K562 (cell line): ENCODE measurements around the gene BLVRA. TPM values are rescaled to one million over a fixed set of nuclear protein-coding genes. Genes with fewer than 3 reads are reported as not detected.
A peak's percentile ranks its signal among the peaks of the same experiment; 100 is the strongest.

ENCODE experiments used
- ARID1B ChIP-seq: fragments of 450-650 bp; IDR thresholded peaks from 2 replicates; pipeline ENCODE4 v1.6.1; 2016; ENCODE audit warnings: antibody characterized with exemption, mild to moderate bottlenecking, inconsistent platforms
- BRD4 ChIP-seq: fragments of 200-600 bp; sonication (generic); IDR thresholded peaks from 2 replicates; pipeline ENCODE4 v1.6.1; 2017; ENCODE audit warnings: inconsistent platforms
- CBFA2T3 ChIP-seq: fragments of 450-650 bp; IDR thresholded peaks from 2 replicates; pipeline ENCODE4 v1.6.1; 2017
- CCAR2 ChIP-seq: fragments of 200-400 bp; formaldehyde crosslinking; IDR thresholded peaks from 2 replicates; pipeline ENCODE4 v1.6.1; 2017; ENCODE audit warnings: mild to moderate bottlenecking, low read depth, low read length
- CREB3 ChIP-seq: fragments of 450-650 bp; conservative IDR thresholded peaks from 2 replicates; pipeline ENCODE4 v1.6.1; 2016; ENCODE audit warnings: missing genetic modification characterization, low read depth, mild to moderate bottlenecking, missing compliant biosample characterization, moderate library complexity
- FUS ChIP-seq: fragments of 200-400 bp; formaldehyde crosslinking; optimal IDR thresholded peaks from 2 replicates; pipeline ENCODE3; 2017; ENCODE audit warnings: low read depth, low read length
- GTF2F1 ChIP-seq: IDR thresholded peaks from 2 replicates; pipeline ENCODE4 v1.6.1; 2011; ENCODE audit warnings: low read depth, low read length, improper control_type of control experiment
- HIVEP1 ChIP-seq: fragments of 250-450 bp; sonication (Bioruptor Pico); IDR thresholded peaks from 2 replicates; pipeline ENCODE4 v1.4.0; 2020; ENCODE audit warnings: mild to moderate bottlenecking
- HMGN3 ChIP-seq: IDR thresholded peaks from 2 replicates; pipeline ENCODE4 v1.6.1; 2011; ENCODE audit warnings: borderline replicate concordance, low read depth, mild to moderate bottlenecking, mixed read lengths, low read length; ENCODE audit not compliant: insufficient read length; ENCODE audit errors: extremely low read depth
- KAT7 ChIP-seq: sonication (generic); formaldehyde crosslinking; IDR thresholded peaks from 2 replicates; pipeline ENCODE4 v1.8.0; 2022; ENCODE audit warnings: missing genetic modification reagents, mild to moderate bottlenecking, borderline replicate concordance
- MAFG ChIP-seq: fragments of 450-650 bp; conservative IDR thresholded peaks from 2 replicates; pipeline ENCODE4 v1.6.1; 2016; ENCODE audit warnings: missing genetic modification characterization, missing compliant biosample characterization
- MLX ChIP-seq, 2 experiments: fragments of 450-650 bp in 1 of 2; sonication (generic) in 1 of 2; formaldehyde crosslinking; conservative IDR thresholded peaks; 2 replicates each; pipeline versions ENCODE4 v1.4.0 to v1.8.1; 2020 to 2022; ENCODE audit warnings: mild to moderate bottlenecking in 1 of 2, missing genetic modification reagents in 1 of 2
- MYBL2 ChIP-seq, 2 experiments: fragments of 450-650 bp in 1 of 2; sonication (generic) in 1 of 2; formaldehyde crosslinking in 1 of 2; IDR thresholded peaks; 2 replicates each; pipeline versions ENCODE4 v1.6.1 to v1.8.1; 2017 to 2022; ENCODE audit warnings: borderline replicate concordance in 1 of 2, inconsistent platforms in 1 of 2, low read depth in 1 of 2, mild to moderate bottlenecking in 1 of 2, missing genetic modification reagents in 1 of 2, moderate library complexity in 1 of 2
- MYNN ChIP-seq, 2 experiments: sonication (generic); formaldehyde crosslinking in 1 of 2; IDR thresholded peaks; 2 replicates each; pipeline versions ENCODE4 v1.5.0 to v1.6.1; 2016 to 2020; ENCODE audit warnings: antibody characterized with exemption in 1 of 2, missing genetic modification reagents in 1 of 2
- NFE2 ChIP-seq: IDR thresholded peaks from 2 replicates; pipeline ENCODE4 v1.6.1; 2014; ENCODE audit warnings: antibody characterized with exemption, low read depth
- PRPF4 ChIP-seq: fragments of 200-400 bp; formaldehyde crosslinking; IDR thresholded peaks from one replicate; pipeline ENCODE4 v1.6.1; 2017; ENCODE audit warnings: low read length, low read depth, mild to moderate bottlenecking; ENCODE audit not compliant: insufficient read depth, poor library complexity, severe bottlenecking
- RFX1 ChIP-seq: fragments of 450-650 bp; IDR thresholded peaks from 2 replicates; pipeline ENCODE4 v1.6.1; 2016; ENCODE audit warnings: mild to moderate bottlenecking, moderate library complexity
- SAFB2 ChIP-seq: fragments of 200-400 bp; formaldehyde crosslinking; IDR thresholded peaks from 2 replicates; pipeline ENCODE4 v1.6.1; 2018; ENCODE audit warnings: borderline replicate concordance, low read length, low read depth, moderate library complexity; ENCODE audit not compliant: severe bottlenecking
- SP1 ChIP-seq: sonication (generic); formaldehyde crosslinking; IDR thresholded peaks from 2 replicates; pipeline ENCODE4 v1.8.1; 2022; ENCODE audit warnings: mild to moderate bottlenecking, missing genetic modification reagents
- SPI1 ChIP-seq: IDR thresholded peaks from 2 replicates; pipeline ENCODE4 v1.6.1; 2011; ENCODE audit warnings: low read depth, low read length, control low read depth, borderline replicate concordance
- SRSF7 ChIP-seq: fragments of 200-400 bp; formaldehyde crosslinking; optimal IDR thresholded peaks from 2 replicates; pipeline ENCODE3; 2017; ENCODE audit warnings: mild to moderate bottlenecking, low read depth, low read length
- TAL1 ChIP-seq: fragments of 450-650 bp; IDR thresholded peaks from 2 replicates; pipeline ENCODE4 v1.6.1; 2016; ENCODE audit warnings: mild to moderate bottlenecking
- TCF3 ChIP-seq: sonication (generic); formaldehyde crosslinking; IDR thresholded peaks from 2 replicates; pipeline ENCODE4 v1.4.0; 2020; ENCODE audit warnings: mild to moderate bottlenecking, missing genetic modification reagents
- XRCC5 ChIP-seq: fragments of 200-400 bp; formaldehyde crosslinking; IDR thresholded peaks from 2 replicates; pipeline ENCODE4 v1.6.1; 2017; ENCODE audit warnings: low read depth, mild to moderate bottlenecking, low read length
- ZNF146 ChIP-seq: IDR thresholded peaks from one replicate; pipeline ENCODE4 v1.6.1; 2018; ENCODE audit warnings: missing compliant biosample characterization; ENCODE audit not compliant: unreplicated experiment
- ZNF639 ChIP-seq, 2 experiments: fragments of 200-800 bp in 1 of 2; sonication (Bioruptor generic) in 1 of 2; sonication (generic) in 1 of 2; formaldehyde crosslinking in 1 of 2; IDR thresholded peaks in 1 of 2; conservative IDR thresholded peaks in 1 of 2; 2 replicates each; pipeline versions ENCODE4 v1.5.0 to v1.6.1; 2016 to 2020; ENCODE audit warnings: missing compliant biosample characterization in 1 of 2, missing genetic modification characterization in 1 of 2, missing genetic modification reagents in 1 of 2
- polyA plus RNA-seq, 8 experiments: library from polyadenylated mRNA; depleted of rRNA in 4 of 8; stranded (reverse) in 5 of 8; unstranded in 3 of 8; fragments of >200 nt; fragmentation: Nextera tagmentation in 2 of 8; fragmentation: Illumina TruSeq in 1 of 8; extraction: Ambion mirVana in 2 of 8; extraction: Trizol in 1 of 8; gene quantifications; 2 replicates each; pipeline versions ENCODE4 v1.2.1 to v1.2.3, GENCODE V29; 2011 to 2014; ENCODE audit warnings: inconsistent platforms in 1 of 8, missing spikeins in 1 of 8
- total RNA-seq, 7 experiments: library from RNA; depleted of rRNA in 6 of 7; stranded (reverse); fragments of >200 nt in 6 of 7; fragmentation: Illumina TruSeq in 2 of 7; extraction: Trizol in 2 of 7; gene quantifications; 2 replicates each; pipeline versions ENCODE4 v1.2.1 to v1.2.3, GENCODE V29; 2011 to 2021; ENCODE audit warnings: low replicate concordance in 1 of 7

BLVRA gene
- total and polyA plus RNA-seq, 9 of the 15 experiments (the other 6 are each of a cell fraction or from before 2014, with no cell fraction given): 48.5 to 147 (median 61.5) TPM

- TF ChIP-seq NFE2 (peak; percentile 89), XRCC5 (no peak), CREB3 (tag) (no peak), MLX (CRISPR knock-in tag; conservative IDR thresholded peaks at IDR 0.05) (no peak), MYNN (IDR thresholded peaks at IDR 0.05) (no peak), MYNN (CRISPR knock-in tag; IDR thresholded peaks at IDR 0.05) (no peak), CBFA2T3 (peak; percentile 78), HIVEP1 (no peak), CCAR2 (no peak), BRD4 (no peak), GTF2F1 (no peak), TCF3 (peak; percentile 74), PRPF4 (no peak), TAL1 (peak; percentile 59), SRSF7 (no peak), ZNF639 (CRISPR knock-in tag; conservative IDR thresholded peaks at IDR 0.05 in 1 of 2, IDR thresholded peaks at IDR 0.05 in 1 of 2) (0 out of 4 replicates have a peak, but pooled peaks of 1 of the 2 experiments have one; percentile 39), MYBL2 (IDR thresholded peaks at IDR 0.05; ENCODE audit: low read depth) (peak; percentile 12; the same call in 1 of the 2 replicates), MYBL2 (CRISPR knock-in tag; IDR thresholded peaks at IDR 0.05; ENCODE audit: borderline replicate concordance) (no peak), SP1 (no peak), RFX1 (peak; percentile 27; the same call in 1 of the 2 replicates), SPI1 (no peak), ZNF146 (CRISPR knock-in tag) (no peak), ARID1B (peak; percentile 88), FUS (no peak), SAFB2 (no peak), KAT7 (CRISPR knock-in tag) (no peak), HMGN3 (no peak), MAFG (tag) (peak; percentile 78)
Measured at GRCh38 chr7:43756368-43757072, 2.0 kb upstream of the BLVRA start (continued).
